WTC11 (cell line): Measurements from ENCODE around the gene NKX6-2. TPM values are rescaled to one million over a fixed set of nuclear protein-coding genes. Genes with fewer than 3 reads are reported as not detected.

Source experiments
- ATAC-seq: fragments of 200-7000 bp; cut with Tn5 transposase; 2 replicates; pipeline ENCODE4 v1.10.0; 2021; ENCODE audit warnings: mild to moderate bottlenecking, moderate library complexity
- CTCF ChIA-PET: fragments of 300-600 bp; sonication (Branson Sonifier 250); formaldehyde crosslinking; loops from one replicate; lab custom pipeline; 2021; ENCODE audit warnings: antibody characterized with exemption; lab: Charles Lee
- POLR2A ChIA-PET: fragments of 350-600 bp; sonication (Branson Sonifier 250); formaldehyde crosslinking; loops from one replicate; lab custom pipeline; 2021; ENCODE audit warnings: antibody characterized with exemption; lab: Charles Lee
- DNase-seq: peaks from one replicate; pipeline ENCODE4 v3.0.0; 2021; ENCODE audit warnings: low spot score
- H3K27ac Mint-ChIP-seq: 2 replicates; pipeline ENCODE4 v1.8.0; 2021; ENCODE audit warnings: mixed read lengths
- H3K27me3 Mint-ChIP-seq: 2 replicates; pipeline ENCODE4 v1.8.0; 2021; ENCODE audit warnings: low read depth, mild to moderate bottlenecking, moderate library complexity, mixed read lengths
- H3K36me3 Mint-ChIP-seq: 2 replicates; pipeline ENCODE4 v1.8.0; 2021; ENCODE audit warnings: mixed read lengths
- H3K4me1 Mint-ChIP-seq: 2 replicates; pipeline ENCODE4 v1.8.0; 2022; ENCODE audit warnings: mixed read lengths
- H3K4me3 Mint-ChIP-seq: 2 replicates; pipeline ENCODE4 v1.8.0; 2021; ENCODE audit warnings: mild to moderate bottlenecking, moderate library complexity, mixed read lengths
- H3K9me3 Mint-ChIP-seq: 2 replicates; pipeline ENCODE4 v1.8.0; 2021; ENCODE audit warnings: mixed read lengths
- ARID4B ChIP-seq: sonication (generic); formaldehyde crosslinking; IDR thresholded peaks from 2 replicates; pipeline ENCODE4 v1.8.0; 2023; ENCODE audit warnings: missing genetic modification reagents, mild to moderate bottlenecking, borderline replicate concordance
- ATF3 ChIP-seq: sonication (generic); formaldehyde crosslinking; conservative IDR thresholded peaks from 2 replicates; pipeline ENCODE4 v1.8.1; 2022; ENCODE audit warnings: mild to moderate bottlenecking, missing genetic modification reagents
- ESRRA ChIP-seq: sonication (generic); formaldehyde crosslinking; IDR thresholded peaks from 2 replicates; pipeline ENCODE4 v1.8.1; 2022; ENCODE audit warnings: mild to moderate bottlenecking, missing genetic modification reagents, borderline replicate concordance
- GABPB1 ChIP-seq: sonication (generic); formaldehyde crosslinking; IDR thresholded peaks from 2 replicates; pipeline ENCODE4 v1.8.1; 2023; ENCODE audit warnings: mild to moderate bottlenecking, missing genetic modification reagents
- MLX ChIP-seq: sonication (generic); formaldehyde crosslinking; IDR thresholded peaks from 2 replicates; pipeline ENCODE4 v1.8.1; 2023; ENCODE audit warnings: mild to moderate bottlenecking, missing genetic modification reagents, moderate library complexity
- TEAD1 ChIP-seq: sonication (generic); formaldehyde crosslinking; IDR thresholded peaks from 2 replicates; pipeline ENCODE4 v1.8.0; 2022; ENCODE audit warnings: mild to moderate bottlenecking, missing genetic modification reagents
- ZBTB21 ChIP-seq: sonication (generic); formaldehyde crosslinking; IDR thresholded peaks from 2 replicates; pipeline ENCODE4 v1.8.1; 2023; ENCODE audit warnings: mild to moderate bottlenecking, missing genetic modification reagents, borderline replicate concordance
- ZBTB43 ChIP-seq: sonication (generic); formaldehyde crosslinking; IDR thresholded peaks from 2 replicates; pipeline ENCODE4 v1.8.1; 2023; ENCODE audit warnings: mild to moderate bottlenecking, missing genetic modification reagents
- ZNF263 ChIP-seq: sonication (generic); formaldehyde crosslinking; IDR thresholded peaks from 2 replicates; pipeline ENCODE4 v1.8.1; 2022; ENCODE audit warnings: low read depth, mild to moderate bottlenecking, moderate library complexity, missing genetic modification reagents
- ZNF281 ChIP-seq: sonication (generic); formaldehyde crosslinking; IDR thresholded peaks from 2 replicates; pipeline ENCODE4 v1.8.0; 2023; ENCODE audit warnings: mild to moderate bottlenecking, missing genetic modification reagents
- ZNF532 ChIP-seq: fragments of 250-450 bp; sonication (Bioruptor Pico); IDR thresholded peaks from 2 replicates; pipeline ENCODE4 v1.9.0; 2021; ENCODE audit warnings: mild to moderate bottlenecking, borderline replicate concordance
- ZSCAN18 ChIP-seq: fragments of 250-450 bp; sonication (Bioruptor Pico); IDR thresholded peaks from 2 replicates; pipeline ENCODE4 v2.1.2; 2022; ENCODE audit warnings: mild to moderate bottlenecking, moderate library complexity
- total RNA-seq: library from RNA; stranded (reverse); gene quantifications from 3 replicates; pipeline ENCODE4 v1.2.3, GENCODE V29; 2021

NKX6-2 gene
- total RNA-seq, 1 experiment from 2014 or later, result 0.15 TPM

GRCh38 chr10:132786884-132787494, 1.0 kb upstream of the NKX6-2 start:
- H3K36me3 Mint-ChIP-seq, result no peaks in the 10 kb centered on the region
- peaks cover 12% of the 10 kb centered on the region for H3K4me1 Mint-ChIP-seq
- CTCF ChIA-PET, result no interaction called here
- H3K27ac Mint-ChIP-seq, result no peak overlapping the region
- POLR2A ChIA-PET, result no interaction called here
- peaks cover 78% of the 10 kb centered on the region for H3K27me3 Mint-ChIP-seq
- DNase-seq (no peak), ATAC-seq (peak; percentile 9; the same call in 1 of the 2 replicates)
- no peaks in the 10 kb centered on the region for H3K9me3 Mint-ChIP-seq
- TF ChIP-seq ARID4B (CRISPR knock-in tag) (no peak), TEAD1 (CRISPR knock-in tag) (no peak), ZBTB43 (CRISPR knock-in tag) (no peak), ATF3 (CRISPR knock-in tag) (no peak), ZNF263 (CRISPR knock-in tag) (no peak), MLX (no peak), ZSCAN18 (CRISPR knock-in tag) (no peak), ZBTB21 (CRISPR knock-in tag) (no peak), GABPB1 (CRISPR knock-in tag) (no peak), ZNF532 (CRISPR knock-in tag) (no peak), ESRRA (CRISPR knock-in tag) (no peak), ZNF281 (CRISPR knock-in tag) (no peak)
- no peak overlapping the region for H3K4me3 Mint-ChIP-seq
